ENCODE results near the gene RNF113A. TPM values are rescaled to one million over a fixed set of nuclear protein-coding genes. Genes with fewer than 3 reads are reported as not detected.

RNF113A gene
- total RNA-seq, 1 donor from 2014 or later: 12.7 TPM

DNA sequence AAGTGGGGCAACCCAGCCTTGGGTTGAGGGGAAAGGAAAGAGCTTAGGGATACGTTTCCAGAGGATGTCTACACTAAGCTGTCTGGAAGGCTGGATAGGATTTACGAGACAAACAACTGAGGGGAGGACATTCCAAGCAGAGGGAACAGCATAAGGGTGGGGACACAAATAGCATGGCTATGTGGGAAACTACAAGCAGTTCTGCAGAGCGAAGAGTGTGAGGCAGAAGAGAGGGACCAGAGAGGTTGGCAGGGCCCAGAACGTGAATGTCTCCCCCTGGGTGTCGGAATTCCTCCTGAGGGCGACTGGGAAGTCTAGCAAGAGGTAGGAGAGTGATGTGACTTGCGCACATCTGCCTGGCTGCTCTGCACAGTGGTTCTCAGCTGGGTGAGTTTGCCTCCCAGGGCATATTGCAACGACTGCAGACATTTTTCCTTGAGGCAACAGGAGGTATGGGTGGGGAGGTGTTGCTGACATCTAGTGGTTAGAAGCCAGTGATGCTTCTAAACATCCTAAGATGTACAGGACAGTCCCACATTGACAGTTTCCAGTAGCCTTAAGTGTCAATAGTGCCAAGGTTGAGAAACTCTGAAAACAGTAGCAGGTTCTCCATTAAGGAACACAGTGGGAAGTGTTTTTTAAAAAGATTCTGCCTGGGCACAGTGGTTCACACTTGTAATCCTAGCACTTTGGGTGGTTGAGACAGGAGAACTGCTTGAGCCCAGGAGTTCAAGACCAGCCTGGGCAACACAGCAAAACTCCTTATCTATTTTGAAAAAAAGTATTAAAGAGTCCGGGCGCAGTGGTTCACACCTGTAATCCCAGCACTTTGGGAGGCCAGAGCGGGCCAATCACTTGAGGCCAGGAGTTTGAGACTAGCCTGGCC lies 9.3 kb upstream of the RNF113A start:
- Mint-ChIP-seq H3K27me3 (no peaks in the 10 kb centered on the region), H3K36me3 (no peaks in the 10 kb centered on the region), H3K4me1 (ENCODE audit: unreplicated experiment) (no peaks in the 10 kb centered on the region), H3K4me3 (no peak overlapping the region), H3K27ac (peak overlapping the region; percentile 10), H3K9me3 (no peaks in the 10 kb centered on the region)
- TF ChIP-seq, protein P1, sequence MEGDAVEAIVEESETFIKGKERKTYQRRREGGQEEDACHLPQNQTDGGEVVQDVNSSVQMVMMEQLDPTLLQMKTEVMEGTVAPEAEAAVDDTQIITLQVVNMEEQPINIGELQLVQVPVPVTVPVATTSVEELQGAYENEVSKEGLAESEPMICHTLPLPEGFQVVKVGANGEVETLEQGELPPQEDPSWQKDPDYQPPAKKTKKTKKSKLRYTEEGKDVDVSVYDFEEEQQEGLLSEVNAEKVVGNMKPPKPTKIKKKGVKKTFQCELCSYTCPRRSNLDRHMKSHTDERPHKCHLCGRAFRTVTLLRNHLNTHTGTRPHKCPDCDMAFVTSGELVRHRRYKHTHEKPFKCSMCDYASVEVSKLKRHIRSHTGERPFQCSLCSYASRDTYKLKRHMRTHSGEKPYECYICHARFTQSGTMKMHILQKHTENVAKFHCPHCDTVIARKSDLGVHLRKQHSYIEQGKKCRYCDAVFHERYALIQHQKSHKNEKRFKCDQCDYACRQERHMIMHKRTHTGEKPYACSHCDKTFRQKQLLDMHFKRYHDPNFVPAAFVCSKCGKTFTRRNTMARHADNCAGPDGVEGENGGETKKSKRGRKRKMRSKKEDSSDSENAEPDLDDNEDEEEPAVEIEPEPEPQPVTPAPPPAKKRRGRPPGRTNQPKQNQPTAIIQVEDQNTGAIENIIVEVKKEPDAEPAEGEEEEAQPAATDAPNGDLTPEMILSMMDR (conservative IDR thresholded peaks at IDR 0.05): peak; percentile 71
- no peak for DNase-seq (ENCODE audit: extremely low spot score, unreplicated experiment)

DNA sequence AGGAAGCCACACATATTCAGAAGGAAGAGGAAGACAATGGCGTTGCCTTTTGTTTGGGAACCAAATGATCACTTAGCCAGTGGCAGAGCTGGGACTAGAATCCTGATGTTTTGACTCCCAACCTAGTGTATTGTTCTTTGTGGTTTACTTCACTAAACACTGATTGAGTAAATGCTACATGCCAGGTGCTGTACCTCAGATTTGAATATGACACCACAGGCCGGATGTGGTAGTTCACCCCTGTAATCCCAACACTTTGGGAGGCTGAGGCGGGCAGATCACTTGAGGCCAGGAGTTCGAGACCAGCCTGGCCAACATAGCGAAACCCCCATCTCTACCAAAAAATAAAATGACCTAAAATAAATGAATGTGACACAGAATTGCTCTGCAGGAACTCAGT lies 8.5 kb upstream of the RNF113A start:
- Mint-ChIP-seq H3K27me3 (no peaks in the 10 kb centered on the region), H3K4me1 (ENCODE audit: unreplicated experiment) (no peaks in the 10 kb centered on the region), H3K9me3 (no peaks in the 10 kb centered on the region), H3K27ac (peak overlapping the region; percentile 10), H3K36me3 (no peaks in the 10 kb centered on the region), H3K4me3 (no peak overlapping the region)
- no peak for DNase-seq (ENCODE audit: extremely low spot score, unreplicated experiment)
- TF ChIP-seq, protein P1 (conservative IDR thresholded peaks at IDR 0.05): no peak

DNA sequence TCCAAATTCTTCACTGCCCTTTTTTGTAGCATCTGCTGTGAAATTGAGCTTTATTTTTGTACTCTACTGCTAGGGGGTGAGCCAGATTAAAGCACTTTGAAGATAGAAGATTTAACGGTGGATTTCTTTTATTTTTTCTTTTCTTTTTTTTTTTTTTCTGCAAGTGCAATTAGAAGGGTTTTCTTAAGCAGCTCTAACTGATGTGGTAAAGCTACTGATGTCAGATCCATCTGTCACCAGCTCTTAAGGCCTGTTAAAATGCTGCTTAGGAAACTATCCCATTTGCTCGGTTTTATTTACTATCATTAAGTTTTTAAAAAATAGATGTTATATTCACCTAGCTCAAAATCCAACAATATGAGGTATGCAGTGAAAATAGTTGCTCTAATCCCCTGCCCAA lies 7.2 kb upstream of the RNF113A start:
- H3K27me3 Mint-ChIP-seq: no peaks in the 10 kb centered on the region
- H3K4me1 Mint-ChIP-seq (ENCODE audit: unreplicated experiment): no peaks in the 10 kb centered on the region
- no peak overlapping the region for H3K4me3 Mint-ChIP-seq
- TF ChIP-seq, protein P1 (conservative IDR thresholded peaks at IDR 0.05): no peak
- DNase-seq (ENCODE audit: extremely low spot score, unreplicated experiment): no peak
- no peaks in the 10 kb centered on the region for H3K36me3 Mint-ChIP-seq
- H3K27ac Mint-ChIP-seq: no peak overlapping the region
- no peaks in the 10 kb centered on the region for H3K9me3 Mint-ChIP-seq

DNA sequence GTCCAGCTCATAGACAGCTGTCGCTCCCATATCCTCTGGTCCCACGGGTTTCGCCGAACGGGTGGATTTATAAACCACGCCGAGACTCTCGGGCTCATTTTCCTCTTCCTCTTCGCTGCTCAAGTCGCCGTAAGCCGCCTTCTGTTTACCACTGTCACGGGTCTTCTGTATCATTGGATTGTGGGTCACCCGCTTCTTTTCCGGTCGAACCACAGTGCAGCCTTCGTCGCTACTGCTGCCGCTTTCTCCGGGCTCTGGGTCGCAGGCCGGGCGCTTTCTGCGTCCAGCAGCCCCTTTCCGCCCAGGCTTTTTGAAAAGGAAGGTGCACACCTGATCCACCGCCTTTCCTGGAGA lies 311 bp downstream of the RNF113A start:
- H3K27ac Mint-ChIP-seq: peak overlapping the region; percentile 90
- H3K36me3 Mint-ChIP-seq: peaks cover 3% of the 10 kb centered on the region
- DNase-seq (ENCODE audit: extremely low spot score, unreplicated experiment): no peak
- no peaks in the 10 kb centered on the region for H3K27me3 Mint-ChIP-seq
- H3K4me3 Mint-ChIP-seq: peak overlapping the region; percentile 96
- no peaks in the 10 kb centered on the region for H3K9me3 Mint-ChIP-seq
- TF ChIP-seq, protein P1 (conservative IDR thresholded peaks at IDR 0.05): no peak
- H3K4me1 Mint-ChIP-seq (ENCODE audit: unreplicated experiment): no peaks in the 10 kb centered on the region

DNA sequence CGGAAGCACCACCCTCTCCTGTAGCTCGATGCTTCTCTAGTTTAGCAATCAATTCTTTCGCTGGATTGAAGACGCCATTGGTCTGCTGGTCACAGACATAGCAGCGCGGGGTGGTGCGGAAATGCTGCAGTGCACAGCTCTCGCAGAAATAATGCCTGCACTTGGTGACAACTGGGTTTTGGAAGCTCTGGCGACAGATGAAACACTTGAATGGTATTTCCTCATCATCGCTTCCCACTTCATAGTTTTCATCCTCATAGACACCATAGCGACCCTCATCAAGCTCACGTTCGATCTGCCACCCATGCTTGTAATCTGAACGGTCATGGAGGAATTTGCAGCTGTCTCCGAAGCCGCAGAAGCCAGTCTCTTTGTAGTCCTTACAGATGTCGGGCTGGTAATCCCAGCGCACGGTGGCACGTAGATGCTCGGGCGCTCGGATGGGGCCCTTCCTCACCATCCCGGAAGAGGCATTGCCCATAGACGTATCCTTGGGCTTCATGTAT lies 854 bp downstream of the RNF113A start:
- DNase-seq (ENCODE audit: extremely low spot score, unreplicated experiment): no peak
- TF ChIP-seq, protein P1 (conservative IDR thresholded peaks at IDR 0.05): no peak
- no peaks in the 10 kb centered on the region for H3K9me3 Mint-ChIP-seq

More for the DNA sequence above, 854 bp downstream of the RNF113A start:
- Mint-ChIP-seq H3K4me1 (ENCODE audit: unreplicated experiment) (no peaks in the 10 kb centered on the region), H3K27me3 (no peaks in the 10 kb centered on the region), H3K36me3 (peaks cover 3% of the 10 kb centered on the region), H3K27ac (peak overlapping the region; percentile 90), H3K4me3 (peak overlapping the region; percentile 96)
